Endothelial cell of umbilical vein (primary cell): ENCODE results near the gene DDR1. TPM values are rescaled to one million over a fixed set of nuclear protein-coding genes. Genes with fewer than 3 reads are reported as not detected.

Experiments used
- BruUV-seq: library from RNA; stranded (reverse); fragments of 400-500 nt; replicated peaks from 2 replicates; lab custom pipeline; 2021; lab: Mats Ljungman, UMichigan
- CTCF ChIA-PET: fragments of 300-600, 350-600 bp; sonication (Branson Sonifier 250); formaldehyde crosslinking; loops from one replicate; lab custom pipeline; 2021; ENCODE audit warnings: antibody characterized with exemption, inconsistent platforms; lab: Charles Lee
- POLR2A ChIA-PET: fragments of 300-600, 350-600 bp; sonication (Branson Sonifier 250); formaldehyde crosslinking; loops from one replicate; lab custom pipeline; 2021; ENCODE audit warnings: antibody characterized with exemption, inconsistent platforms; lab: Charles Lee
- DNase-seq: peaks from one replicate; pipeline ENCODE4 v3.0.0-alpha.2; 2011; ENCODE audit warnings: low read depth, low spot score
- FAIRE-seq: peaks from 2 replicates; lab custom pipeline; 2011; peaks lifted over from hg19 to GRCh38; lab: Jason Lieb, UNC
- H2AFZ ChIP-seq: 2 replicates; pipeline ENCODE4 v1.6.0; 2012; ENCODE audit warnings: low read depth, low read length, control low read depth, inconsistent platforms
- H3K27ac ChIP-seq: 2 replicates; pipeline ENCODE4 v1.5.1; 2011; ENCODE audit warnings: low read depth, mild to moderate bottlenecking, control low read depth, low read length, moderate library complexity; ENCODE audit not compliant: insufficient read depth
- H3K27me3 ChIP-seq, 2 experiments: 2 replicates each; pipeline versions ENCODE4 v1.6.0 to v1.6.1; 2011; ENCODE audit warnings: low read length in 2 of 2, mixed read lengths in 1 of 2; ENCODE audit not compliant: control insufficient read depth in 2 of 2, insufficient read depth in 2 of 2
- H3K36me3 ChIP-seq, 2 experiments: 2 replicates in 1 of 2; 3 replicates in 1 of 2; pipeline ENCODE4 v1.5.1; 2011; ENCODE audit warnings: low read length in 2 of 2, mild to moderate bottlenecking in 1 of 2, moderate library complexity in 1 of 2; ENCODE audit not compliant: control insufficient read depth in 2 of 2, insufficient read depth in 2 of 2; ENCODE audit errors: extremely low read depth in 1 of 2
- H3K4me1 ChIP-seq: 3 replicates; pipeline ENCODE4 v1.5.1; 2011; ENCODE audit warnings: mild to moderate bottlenecking, low read length; ENCODE audit not compliant: control insufficient read depth, insufficient read depth; ENCODE audit errors: extremely low read depth
- H3K4me2 ChIP-seq: 2 replicates; pipeline ENCODE4 v1.6.1; 2011; ENCODE audit warnings: low read length, control low read depth, mixed read lengths; ENCODE audit not compliant: insufficient read depth
- H3K4me3 ChIP-seq, 3 experiments: fragments of 200-600 bp in 1 of 3; sonication (generic), shearing (Covaris generic) in 1 of 3; replicated peaks in 1 of 3; 2 replicates each; pipeline ENCODE4 v1.5.1; 2011 to 2016; ENCODE audit warnings: control low read depth in 3 of 3, low read length in 3 of 3, mild to moderate bottlenecking in 2 of 3, inconsistent platforms in 1 of 3, low read depth in 1 of 3, moderate library complexity in 1 of 3; ENCODE audit not compliant: insufficient read depth in 1 of 3
- H3K79me2 ChIP-seq: 2 replicates; pipeline ENCODE4 v1.6.0; 2012; ENCODE audit warnings: low read length, inconsistent platforms; ENCODE audit not compliant: control insufficient read depth, insufficient read depth
- H3K9ac ChIP-seq: replicated peaks from 2 replicates; pipeline ENCODE3; 2011; ENCODE audit warnings: low read length, control low read depth; ENCODE audit not compliant: insufficient read depth; ENCODE audit errors: extremely low read depth
- H3K9me1 ChIP-seq: replicated peaks from 3 replicates; pipeline ENCODE4 v1.6.0; 2011; ENCODE audit warnings: mild to moderate bottlenecking, low read length; ENCODE audit not compliant: control insufficient read depth, insufficient read depth; ENCODE audit errors: extremely low read depth
- H3K9me3 ChIP-seq: replicated peaks from 2 replicates; pipeline ENCODE4 v1.5.1; 2012; ENCODE audit warnings: low read length, inconsistent platforms; ENCODE audit not compliant: control insufficient read depth, insufficient read depth
- H4K20me1 ChIP-seq: replicated peaks from 2 replicates; pipeline ENCODE3; 2011; ENCODE audit warnings: mild to moderate bottlenecking, low read length; ENCODE audit not compliant: control insufficient read depth, insufficient read depth; ENCODE audit errors: extremely low read depth
- EZH2 ChIP-seq: IDR thresholded peaks from 2 replicates; pipeline ENCODE4 v1.6.1; 2012; ENCODE audit warnings: borderline replicate concordance, low read depth, mild to moderate bottlenecking, moderate library complexity, low read length, inconsistent platforms; ENCODE audit not compliant: severe bottlenecking
- FOS ChIP-seq: IDR thresholded peaks from 2 replicates; pipeline ENCODE4 v1.6.1; 2011; ENCODE audit warnings: mild to moderate bottlenecking, low read length, moderate library complexity, borderline replicate concordance; ENCODE audit not compliant: insufficient read depth
- GATA2 ChIP-seq: IDR thresholded peaks from 2 replicates; pipeline ENCODE4 v1.7.0; 2011; ENCODE audit warnings: low read depth, mild to moderate bottlenecking, moderate library complexity, mixed read lengths, low read length; ENCODE audit not compliant: insufficient read length, insufficient read depth
- MYC ChIP-seq: IDR thresholded peaks from one replicate; pipeline ENCODE4 v1.6.1; 2011; ENCODE audit warnings: mild to moderate bottlenecking, low read depth, low read length
- POLR2A ChIP-seq: IDR thresholded peaks from 2 replicates; pipeline ENCODE4 v1.6.1; 2012; ENCODE audit warnings: low read depth, mild to moderate bottlenecking, control low read depth, low read length
- dilution Hi-C: fragments of 300-500 bp; cut with MboI; formaldehyde crosslinking; loops from one replicate; pipeline ENCODE4 v1.15.0; 2019; ENCODE audit warnings: low sequenced_read_pairs; ENCODE audit not compliant: extremely low pct_ligation_motif_present
- intact Hi-C: fragments of 100-400 bp; cut with micrococcal nuclease; formaldehyde crosslinking; loops from one replicate; pipeline ENCODE4 v1.10.0; 2022
- polyA plus RNA-seq, 4 experiments: library from polyadenylated mRNA; depleted of rRNA in 3 of 4; stranded (reverse) in 3 of 4; unstranded in 1 of 4; fragments of >200 nt; gene quantifications; 2 replicates each; pipeline versions ENCODE4 v1.2.1 to v1.2.3, GENCODE V29; 2011 to 2012; ENCODE audit warnings: missing spikeins in 1 of 4
- total RNA-seq: library from RNA; stranded (reverse); gene quantifications from 2 replicates; pipeline ENCODE4 v1.2.3, GENCODE V29; 2021
- TF ChIP-seq, protein P1 (sequence below): IDR thresholded peaks from 2 replicates; pipeline ENCODE4 v1.6.1; 2011; ENCODE audit not compliant: insufficient read depth, insufficient read length

Gene DDR1
- total and polyA plus RNA-seq, 2 donors (not counting 3 experiments of a cell fraction or from before 2014, with no cell fraction given), result 8.8 to 22.9 TPM

DNA sequence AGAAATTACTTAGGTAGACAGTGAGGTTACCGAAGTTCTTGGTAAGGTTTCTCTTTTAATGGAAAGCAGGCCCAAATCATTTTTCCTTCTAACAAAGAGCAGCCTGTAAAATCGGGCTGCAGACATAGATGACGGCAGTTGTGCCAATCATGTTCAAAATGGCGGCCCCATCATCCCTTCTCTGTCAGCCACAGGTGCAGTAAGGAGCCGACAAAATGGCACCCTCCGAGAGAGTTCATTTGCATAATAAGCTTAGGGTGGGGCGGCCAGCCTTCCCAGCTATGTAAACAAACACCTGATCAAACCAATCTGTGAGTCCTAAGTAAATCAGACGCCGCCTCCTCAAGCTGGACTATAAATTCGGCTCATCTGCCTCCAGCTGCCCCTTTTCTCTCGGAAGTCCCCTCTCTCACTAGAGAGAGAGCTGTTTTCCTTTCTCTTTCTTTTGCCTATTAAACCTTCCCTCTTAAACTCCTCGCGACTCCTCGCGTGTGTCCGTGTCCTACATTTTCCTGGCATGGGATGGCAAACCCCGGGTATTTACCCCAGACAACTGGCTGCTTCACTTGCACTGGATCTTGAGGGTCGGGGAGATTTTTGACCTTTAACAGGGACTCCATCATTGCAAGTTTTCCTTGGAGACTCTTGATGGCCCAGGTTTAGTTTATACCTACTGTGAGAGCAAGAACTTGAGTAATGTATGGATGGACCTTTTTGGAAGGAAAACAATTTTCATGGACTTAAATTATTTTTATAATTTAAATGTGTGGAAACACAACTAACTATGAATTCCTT lies 8.9 kb upstream of the DDR1 start:
- H3K27me3 ChIP-seq, result no peaks in the 10 kb centered on the region
- intact Hi-C loops (loop anchor here (2.0 to 10.0 kb wide), 2 partner anchors 197 to 391 kb away; partner anchors contain the start of gene HLA-E), dilution Hi-C loops (loop anchor here (25.0 kb wide), 1 partner anchor 138 kb away; the partner anchor contains the start of genes FLOT1 and IER3)
- peaks cover 23% of the 10 kb centered on the region for H3K4me1 ChIP-seq
- H3K79me2 ChIP-seq, result no peaks in the 10 kb centered on the region
- peak overlapping the region; percentile 55 for H3K27ac ChIP-seq
- POLR2A ChIA-PET, result no interaction called here
- no peaks in the 10 kb centered on the region for H4K20me1 ChIP-seq
- H3K4me2 ChIP-seq, result no peak overlapping the region
- H3K9ac ChIP-seq, result no peak overlapping the region
- no peak for DNase-seq
- CTCF ChIA-PET, result interaction anchor here (1.2 to 5.6 kb wide), 3 partner anchors 45 to 196 kb away, joined by 3 to 57 read pairs (median 6); no protein-coding TSS in a partner anchor
- no peaks in the 10 kb centered on the region for H3K9me1 ChIP-seq
- no peaks in the 10 kb centered on the region for H3K9me3 ChIP-seq
- BruUV-seq, result no TSS peak
- H2AFZ ChIP-seq, result no peak overlapping the region
- no peak for TF ChIP-seq MYC
- no peak for TF ChIP-seq GATA2
- TF ChIP-seq, protein P1, sequence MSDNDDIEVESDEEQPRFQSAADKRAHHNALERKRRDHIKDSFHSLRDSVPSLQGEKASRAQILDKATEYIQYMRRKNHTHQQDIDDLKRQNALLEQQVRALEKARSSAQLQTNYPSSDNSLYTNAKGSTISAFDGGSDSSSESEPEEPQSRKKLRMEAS, result no peak
- TF ChIP-seq POLR2A, result no peak
- no peak for TF ChIP-seq EZH2
- TF ChIP-seq FOS, result no peak
- H3K4me3 ChIP-seq, result no peak overlapping the region
- no peaks in the 10 kb centered on the region for H3K36me3 ChIP-seq
- FAIRE-seq, result no peak
